Sciatic nerve (tissue), 2 donors: ENCODE measurements around the gene ARHGAP15. TPM values are rescaled to one million over a fixed set of nuclear protein-coding genes. Genes with fewer than 3 reads are reported as not detected.

Experiments
- ATAC-seq: fragments of 200-7000 bp; cut with Tn5 transposase; one replicate; pipeline ENCODE4 v1.9.1; 2020; ENCODE audit warnings: mild to moderate bottlenecking, moderate library complexity
- DNase-seq: peaks from one replicate; pipeline ENCODE4 v3.0.0-alpha.2; 2020; ENCODE audit warnings: low spot score
- intact Hi-C: fragments of 100-400 bp; cut with DNase I; formaldehyde crosslinking; loops from one replicate; pipeline ENCODE4 v1.14.2; 2022
- total RNA-seq: library from RNA; stranded (reverse); fragmentation: NEBNext Ultra II Directional; extraction: Animal tissue kit (Norgen Biotek cat#: 25700); gene quantifications from one replicate; pipeline ENCODE4 v1.2.1, GENCODE V29; 2021
- donor health status: DM: no; HTN: no; CAD: no.
- donor health status: DM: no; HTN: no; CAD: no.

ARHGAP15 gene
- total RNA-seq, 1 donor from 2014 or later, result 119 TPM

- intact Hi-C loops, result no loop called here
- DNase-seq (no peak), ATAC-seq (no peak)
Observed at GRCh38 chr2:143453981-143454511, 324.8 kb downstream of the ARHGAP15 start.

GRCh38 chr2:143455317-143455716 lies 326.1 kb downstream of the ARHGAP15 start:
- DNase-seq (no peak), ATAC-seq (no peak)
- intact Hi-C loops, result no loop called here

GRCh38 chr2:143458258-143459190 lies 329.3 kb downstream of the ARHGAP15 start:
- DNase-seq (no peak), ATAC-seq (no peak)
- intact Hi-C loops, result no loop called here

- DNase-seq (no peak), ATAC-seq (no peak)
- intact Hi-C loops, result no loop called here
Observed at GRCh38 chr2:143460382-143460781, 331.2 kb downstream of the ARHGAP15 start.

- DNase-seq (no peak), ATAC-seq (no peak)
- intact Hi-C loops, result no loop called here
Observed at GRCh38 chr2:143463719-143464118, 334.5 kb downstream of the ARHGAP15 start.

- intact Hi-C loops, result no loop called here
- no peak for DNase-seq
- no peak for ATAC-seq
Observed at GRCh38 chr2:143466391-143466790, 337.2 kb downstream of the ARHGAP15 start.

GRCh38 chr2:143467011-143467410 lies 337.8 kb downstream of the ARHGAP15 start:
- ATAC-seq, result no peak
- intact Hi-C loops, result no loop called here
- DNase-seq, result no peak

GRCh38 chr2:143468341-143468888 lies 339.2 kb downstream of the ARHGAP15 start:
- DNase-seq, result no peak
- no peak for ATAC-seq
- intact Hi-C loops, result no loop called here

GRCh38 chr2:143469323-143469722 lies 340.1 kb downstream of the ARHGAP15 start:
- DNase-seq (no peak), ATAC-seq (no peak)
- intact Hi-C loops, result no loop called here

- ATAC-seq, result no peak
- intact Hi-C loops, result no loop called here
- no peak for DNase-seq
Observed at GRCh38 chr2:143471550-143471949, 342.3 kb downstream of the ARHGAP15 start.

- ATAC-seq (peak; percentile 45), DNase-seq (no peak)
- intact Hi-C loops, result no loop called here
Observed at GRCh38 chr2:143473216-143473615, 344.0 kb downstream of the ARHGAP15 start.

- DNase-seq, result no peak
- no peak for ATAC-seq
- intact Hi-C loops, result no loop called here
Observed at GRCh38 chr2:143473820-143474219, 344.6 kb downstream of the ARHGAP15 start.

- intact Hi-C loops, result no loop called here
- no peak for DNase-seq
- ATAC-seq, result no peak
Observed at GRCh38 chr2:143474586-143474985, 345.4 kb downstream of the ARHGAP15 start.

GRCh38 chr2:143475041-143475776 lies 346.0 kb downstream of the ARHGAP15 start:
- DNase-seq, result peak; percentile 66
- ATAC-seq, result peak; percentile 67
- intact Hi-C loops, result no loop called here

- DNase-seq (no peak), ATAC-seq (no peak)
- intact Hi-C loops, result no loop called here
Observed at GRCh38 chr2:143476336-143477087, 347.3 kb downstream of the ARHGAP15 start.

GRCh38 chr2:143477714-143478443 lies 348.7 kb downstream of the ARHGAP15 start:
- intact Hi-C loops, result no loop called here
- ATAC-seq, result no peak

GRCh38 chr2:143480086-143480485 lies 350.9 kb downstream of the ARHGAP15 start:
- intact Hi-C loops, result no loop called here
- DNase-seq (no peak), ATAC-seq (no peak)

More at GRCh38 chr2:143477714-143478443, 348.7 kb downstream of the ARHGAP15 start:
- DNase-seq, result no peak

- DNase-seq (no peak), ATAC-seq (peak; percentile 80)
- intact Hi-C loops, result no loop called here
Observed at GRCh38 chr2:143480601-143481236, 351.5 kb downstream of the ARHGAP15 start.
